Gastrocnemius medialis (tissue), 4 donors: ENCODE data around the gene DSCAML1.

Experiments used
- POLR2A ChIP-seq, 2 donors: fragments of 450-650 bp; IDR thresholded peaks; one replicate each; pipeline ENCODE4 v1.6.1; 2017; ENCODE audit warnings: antibody characterized with exemption in 2 of 2, mild to moderate bottlenecking in 2 of 2, moderate library complexity in 2 of 2
- TF ChIP-seq, protein P1 (sequence below), 5 experiments: fragments of 450-650 bp in 3 of 5; fragments of 200-600 bp in 2 of 5; sonication (generic) in 2 of 5; IDR thresholded peaks in 4 of 5; conservative IDR thresholded peaks in 1 of 5; 1 replicate in 4 of 5; 2 replicates in 1 of 5; pipeline ENCODE4 v1.5.1; 2016 to 2019; ENCODE audit warnings: antibody characterized with exemption in 5 of 5, mild to moderate bottlenecking in 3 of 5, moderate library complexity in 3 of 5

GRCh38 chr11:117552626-117553025, 244.4 kb downstream of the DSCAML1 start:
- TF ChIP-seq, protein P1, sequence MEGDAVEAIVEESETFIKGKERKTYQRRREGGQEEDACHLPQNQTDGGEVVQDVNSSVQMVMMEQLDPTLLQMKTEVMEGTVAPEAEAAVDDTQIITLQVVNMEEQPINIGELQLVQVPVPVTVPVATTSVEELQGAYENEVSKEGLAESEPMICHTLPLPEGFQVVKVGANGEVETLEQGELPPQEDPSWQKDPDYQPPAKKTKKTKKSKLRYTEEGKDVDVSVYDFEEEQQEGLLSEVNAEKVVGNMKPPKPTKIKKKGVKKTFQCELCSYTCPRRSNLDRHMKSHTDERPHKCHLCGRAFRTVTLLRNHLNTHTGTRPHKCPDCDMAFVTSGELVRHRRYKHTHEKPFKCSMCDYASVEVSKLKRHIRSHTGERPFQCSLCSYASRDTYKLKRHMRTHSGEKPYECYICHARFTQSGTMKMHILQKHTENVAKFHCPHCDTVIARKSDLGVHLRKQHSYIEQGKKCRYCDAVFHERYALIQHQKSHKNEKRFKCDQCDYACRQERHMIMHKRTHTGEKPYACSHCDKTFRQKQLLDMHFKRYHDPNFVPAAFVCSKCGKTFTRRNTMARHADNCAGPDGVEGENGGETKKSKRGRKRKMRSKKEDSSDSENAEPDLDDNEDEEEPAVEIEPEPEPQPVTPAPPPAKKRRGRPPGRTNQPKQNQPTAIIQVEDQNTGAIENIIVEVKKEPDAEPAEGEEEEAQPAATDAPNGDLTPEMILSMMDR (IDR thresholded peaks at IDR 0.05 in 4 of 5, conservative IDR thresholded peaks at IDR 0.05 in 1 of 5): no peak
- no peak for TF ChIP-seq POLR2A (IDR thresholded peaks at IDR 0.05)
